DND-41 (cell line): ENCODE measurements around the gene TOGARAM1.
A peak's percentile ranks its signal among the peaks of the same experiment; 100 is the strongest.

Experiments used
- ATAC-seq: fragments of 200-7000 bp; cut with Tn5 transposase; 3 replicates; pipeline ENCODE4 v1.9.1; 2021; ENCODE audit warnings: low read depth; ENCODE audit not compliant: insufficient read depth
- DNase-seq: peaks from one replicate; pipeline ENCODE4 v3.0.0-alpha.2; 2020
- H2AFZ ChIP-seq: 2 replicates; pipeline ENCODE4 v1.6.0; 2012; ENCODE audit warnings: low read depth, low read length
- H3K27ac ChIP-seq: 2 replicates; pipeline ENCODE4 v1.5.1; 2012; ENCODE audit warnings: low read length, inconsistent platforms
- H3K27me3 ChIP-seq: fragments of 200-600 bp; sonication (generic); 2 replicates; pipeline ENCODE4 v1.6.0; 2012; ENCODE audit warnings: low read length, mild to moderate bottlenecking, inconsistent platforms; ENCODE audit not compliant: insufficient read depth, poor library complexity
- H3K36me3 ChIP-seq: 2 replicates; pipeline ENCODE4 v1.5.1; 2012; ENCODE audit warnings: low read length, inconsistent platforms; ENCODE audit not compliant: insufficient read depth
- H3K4me1 ChIP-seq: 2 replicates; pipeline ENCODE4 v1.5.1; 2012; ENCODE audit warnings: mild to moderate bottlenecking, low read length; ENCODE audit not compliant: insufficient read depth
- H3K4me2 ChIP-seq: 2 replicates; pipeline ENCODE4 v1.6.0; 2012; ENCODE audit warnings: mild to moderate bottlenecking, moderate library complexity, low read length, inconsistent platforms; ENCODE audit not compliant: insufficient read depth
- H3K4me3 ChIP-seq, 2 experiments: fragments of 200-600 bp in 1 of 2; shearing (Covaris generic) in 1 of 2; 2 replicates each; pipeline ENCODE4 v1.5.1; 2012 to 2016; ENCODE audit warnings: inconsistent platforms in 2 of 2, low read length in 2 of 2, mild to moderate bottlenecking in 2 of 2, low read depth in 1 of 2, moderate library complexity in 1 of 2
- H3K79me2 ChIP-seq: 2 replicates; pipeline ENCODE4 v1.6.0; 2012; ENCODE audit warnings: low read length, inconsistent platforms; ENCODE audit not compliant: insufficient read depth
- H3K9ac ChIP-seq: 2 replicates; pipeline ENCODE4 v1.6.0; 2012; ENCODE audit warnings: low read depth, mild to moderate bottlenecking, inconsistent platforms, low read length, moderate library complexity
- H3K9me3 ChIP-seq: 2 replicates; pipeline ENCODE4 v1.5.1; 2012; ENCODE audit warnings: low read length, moderate library complexity, mild to moderate bottlenecking, inconsistent platforms; ENCODE audit not compliant: insufficient read depth, severe bottlenecking
- H4K20me1 ChIP-seq: 2 replicates; pipeline ENCODE4 v1.6.0; 2012; ENCODE audit warnings: low read length; ENCODE audit not compliant: insufficient read depth
- CTCF ChIP-seq: IDR thresholded peaks from 2 replicates; pipeline ENCODE4 v1.5.1; 2012; ENCODE audit warnings: borderline replicate concordance, low read length, moderate library complexity, mild to moderate bottlenecking; ENCODE audit not compliant: poor library complexity, severe bottlenecking; ENCODE audit errors: extremely low read depth
- EZH2 ChIP-seq: IDR thresholded peaks from 3 replicates; pipeline ENCODE4 v1.6.1; 2012; ENCODE audit warnings: borderline replicate concordance, low read depth, mild to moderate bottlenecking, moderate library complexity, low read length, inconsistent platforms; ENCODE audit not compliant: severe bottlenecking

TOGARAM1 gene, protein sequence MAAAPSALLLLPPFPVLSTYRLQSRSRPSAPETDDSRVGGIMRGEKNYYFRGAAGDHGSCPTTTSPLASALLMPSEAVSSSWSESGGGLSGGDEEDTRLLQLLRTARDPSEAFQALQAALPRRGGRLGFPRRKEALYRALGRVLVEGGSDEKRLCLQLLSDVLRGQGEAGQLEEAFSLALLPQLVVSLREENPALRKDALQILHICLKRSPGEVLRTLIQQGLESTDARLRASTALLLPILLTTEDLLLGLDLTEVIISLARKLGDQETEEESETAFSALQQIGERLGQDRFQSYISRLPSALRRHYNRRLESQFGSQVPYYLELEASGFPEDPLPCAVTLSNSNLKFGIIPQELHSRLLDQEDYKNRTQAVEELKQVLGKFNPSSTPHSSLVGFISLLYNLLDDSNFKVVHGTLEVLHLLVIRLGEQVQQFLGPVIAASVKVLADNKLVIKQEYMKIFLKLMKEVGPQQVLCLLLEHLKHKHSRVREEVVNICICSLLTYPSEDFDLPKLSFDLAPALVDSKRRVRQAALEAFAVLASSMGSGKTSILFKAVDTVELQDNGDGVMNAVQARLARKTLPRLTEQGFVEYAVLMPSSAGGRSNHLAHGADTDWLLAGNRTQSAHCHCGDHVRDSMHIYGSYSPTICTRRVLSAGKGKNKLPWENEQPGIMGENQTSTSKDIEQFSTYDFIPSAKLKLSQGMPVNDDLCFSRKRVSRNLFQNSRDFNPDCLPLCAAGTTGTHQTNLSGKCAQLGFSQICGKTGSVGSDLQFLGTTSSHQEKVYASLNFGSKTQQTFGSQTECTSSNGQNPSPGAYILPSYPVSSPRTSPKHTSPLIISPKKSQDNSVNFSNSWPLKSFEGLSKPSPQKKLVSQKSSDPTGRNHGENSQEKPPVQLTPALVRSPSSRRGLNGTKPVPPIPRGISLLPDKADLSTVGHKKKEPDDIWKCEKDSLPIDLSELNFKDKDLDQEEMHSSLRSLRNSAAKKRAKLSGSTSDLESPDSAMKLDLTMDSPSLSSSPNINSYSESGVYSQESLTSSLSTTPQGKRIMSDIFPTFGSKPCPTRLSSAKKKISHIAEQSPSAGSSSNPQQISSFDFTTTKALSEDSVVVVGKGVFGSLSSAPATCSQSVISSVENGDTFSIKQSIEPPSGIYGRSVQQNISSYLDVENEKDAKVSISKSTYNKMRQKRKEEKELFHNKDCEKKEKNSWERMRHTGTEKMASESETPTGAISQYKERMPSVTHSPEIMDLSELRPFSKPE (N-terminal part only)

GRCh38 chr14:44961554-44962333 lies at the start of gene TOGARAM1, which contains the start of gene KLHL28:
TSS of gene TOGARAM1 (plus strand) at chr14:44962190. CDS start at chr14:44962422, 232 bp downstream.
TSS of gene KLHL28 (minus strand) at chr14:44961947. CDS start at chr14:44945928, 16,019 bp downstream.
- peaks cover 69% of the 10 kb centered on the region for H3K4me1 ChIP-seq
- no peaks in the 10 kb centered on the region for H3K27me3 ChIP-seq
- DNase-seq, result peak; percentile 98
- H3K4me2 ChIP-seq, result peak within 1 kb of the TSS; percentile 87
- TF ChIP-seq CTCF (no peak), EZH2 (no peak)
- H3K9me3 ChIP-seq, result no peaks in the 10 kb centered on the region
- H2AFZ ChIP-seq, result peak within 1 kb of the TSS; percentile 94
- ATAC-seq, result peak; percentile 88
- H3K9ac ChIP-seq, result peak within 1 kb of the TSS; percentile 73
- H3K27ac ChIP-seq, result peak within 1 kb of the TSS; percentile 93
- H3K4me3 ChIP-seq, result peak within 1 kb of the TSS; percentile 88 to 89
- peaks cover 97% of the 10 kb centered on the region for H3K79me2 ChIP-seq
- peaks cover 28% of the 10 kb centered on the region for H4K20me1 ChIP-seq
- no peaks in the 10 kb centered on the region; the same call in 1 of the 2 replicates for H3K36me3 ChIP-seq

- no peaks in the 10 kb centered on the region for H3K36me3 ChIP-seq
- TF ChIP-seq EZH2, result no peak
- no peak for TF ChIP-seq CTCF
- H3K27me3 ChIP-seq, result no peaks in the 10 kb centered on the region
- no peak; the same call in 2 of the 3 replicates for ATAC-seq
- no peak overlapping the region for H3K4me3 ChIP-seq
- H3K9ac ChIP-seq, result no peak overlapping the region
- DNase-seq, result no peak
- no peaks in the 10 kb centered on the region for H3K79me2 ChIP-seq
- H4K20me1 ChIP-seq, result no peaks in the 10 kb centered on the region
- H3K9me3 ChIP-seq, result no peaks in the 10 kb centered on the region
- no peaks in the 10 kb centered on the region for H3K4me1 ChIP-seq
- H3K4me2 ChIP-seq, result no peak overlapping the region
- H2AFZ ChIP-seq, result no peak overlapping the region
- H3K27ac ChIP-seq, result no peak overlapping the region
These were observed 47.1 kb upstream of the TOGARAM1 start for GRCh38 chr14:44914849-44915248.

GRCh38 chr14:44928793-44929192 lies 33.2 kb upstream of the TOGARAM1 start:
- no peak overlapping the region for H3K4me3 ChIP-seq
- ATAC-seq (no peak), DNase-seq (no peak)
- H3K9ac ChIP-seq, result no peak overlapping the region
- no peak for TF ChIP-seq CTCF
- no peak for TF ChIP-seq EZH2
- no peaks in the 10 kb centered on the region for H3K79me2 ChIP-seq
- no peak overlapping the region for H2AFZ ChIP-seq
- H4K20me1 ChIP-seq, result no peaks in the 10 kb centered on the region
- H3K36me3 ChIP-seq, result peaks cover 11% of the 10 kb centered on the region; the same call in 1 of the 2 replicates
- H3K27ac ChIP-seq, result no peak overlapping the region
- no peak overlapping the region for H3K4me2 ChIP-seq
- H3K27me3 ChIP-seq, result no peaks in the 10 kb centered on the region
- no peaks in the 10 kb centered on the region for H3K9me3 ChIP-seq
- H3K4me1 ChIP-seq, result no peaks in the 10 kb centered on the region
